IPS-11a (cell line): ENCODE measurements around the gene AP1S3.
"Not testable (repeated sequence)": the region's sequence is repeated elsewhere in the genome, so short reads cannot be mapped to it uniquely, and the experiment has no call there.

Experiments
- H3K4me3 ChIP-seq: one replicate; pipeline ENCODE4 v1.5.1; 2013; ENCODE audit warnings: low read depth, low read length, control low read depth

Gene AP1S3

DNA sequence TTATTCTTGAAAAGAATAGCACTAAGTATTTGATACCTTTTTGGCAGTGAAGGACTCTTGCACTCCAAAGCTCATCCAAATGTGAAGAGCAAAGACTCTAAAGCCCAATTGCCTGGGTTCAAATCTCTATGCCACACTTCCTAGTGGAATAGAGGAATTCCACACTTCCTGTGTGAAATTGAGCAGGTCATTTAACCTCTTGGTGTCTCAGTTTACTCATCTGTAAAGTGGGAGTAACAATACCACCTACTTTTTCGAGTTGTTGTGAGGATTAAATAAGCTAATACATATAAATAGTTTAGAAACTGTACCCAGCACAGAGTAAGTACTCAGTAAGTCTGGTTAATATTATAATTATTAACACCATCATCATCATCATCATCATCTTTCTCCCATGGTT, 72.6 kb downstream of the AP1S3 start:
- H3K4me3 ChIP-seq: no peak overlapping the region

DNA sequence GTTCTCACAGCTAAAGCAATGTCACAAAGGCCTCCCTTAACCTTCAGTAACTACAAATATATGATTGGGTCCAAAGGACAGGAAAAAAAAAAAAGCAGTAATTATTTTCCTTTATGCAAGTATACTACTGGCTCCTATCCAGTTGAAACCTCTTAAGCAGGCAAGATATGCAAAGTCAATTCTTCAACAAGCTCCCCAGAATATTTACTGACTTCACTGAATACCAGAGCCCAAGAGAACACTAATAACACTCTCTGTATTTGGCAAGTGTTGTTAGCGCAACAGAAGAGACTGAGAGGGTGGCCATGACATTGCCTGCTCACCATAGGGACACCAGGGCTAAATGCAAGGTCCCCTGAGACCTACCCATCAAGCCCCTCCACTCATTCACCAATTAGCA, 74.5 kb downstream of the AP1S3 start:
- no peak overlapping the region for H3K4me3 ChIP-seq

DNA sequence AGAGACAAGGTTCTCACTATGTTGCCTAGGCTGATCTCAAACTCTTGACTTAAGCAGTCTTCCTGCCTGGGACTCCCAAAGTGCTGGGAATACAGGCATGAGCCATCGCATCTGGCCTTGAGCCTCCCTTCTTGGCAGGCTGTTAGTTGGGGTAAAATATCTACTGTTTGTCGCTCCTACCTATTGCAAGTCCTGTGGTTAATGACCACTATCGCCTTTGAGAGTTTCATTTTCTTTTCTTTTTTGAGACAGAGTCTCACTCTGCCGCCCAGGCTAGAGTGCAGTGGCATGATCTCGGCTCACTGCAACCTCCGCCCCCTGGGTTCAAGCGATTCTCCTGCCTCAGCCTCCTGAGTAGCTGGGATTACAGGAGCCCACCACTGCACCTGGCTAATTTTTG, 75.6 kb downstream of the AP1S3 start:
- not testable (repeated sequence) for H3K4me3 ChIP-seq

- no peak overlapping the region for H3K4me3 ChIP-seq
These were observed 76.4 kb downstream of the AP1S3 start for GRCh38 chr2:223760838-223761502.

GRCh38 chr2:223759569-223760430, 77.6 kb downstream of the AP1S3 start:
- no peak overlapping the region for H3K4me3 ChIP-seq

DNA sequence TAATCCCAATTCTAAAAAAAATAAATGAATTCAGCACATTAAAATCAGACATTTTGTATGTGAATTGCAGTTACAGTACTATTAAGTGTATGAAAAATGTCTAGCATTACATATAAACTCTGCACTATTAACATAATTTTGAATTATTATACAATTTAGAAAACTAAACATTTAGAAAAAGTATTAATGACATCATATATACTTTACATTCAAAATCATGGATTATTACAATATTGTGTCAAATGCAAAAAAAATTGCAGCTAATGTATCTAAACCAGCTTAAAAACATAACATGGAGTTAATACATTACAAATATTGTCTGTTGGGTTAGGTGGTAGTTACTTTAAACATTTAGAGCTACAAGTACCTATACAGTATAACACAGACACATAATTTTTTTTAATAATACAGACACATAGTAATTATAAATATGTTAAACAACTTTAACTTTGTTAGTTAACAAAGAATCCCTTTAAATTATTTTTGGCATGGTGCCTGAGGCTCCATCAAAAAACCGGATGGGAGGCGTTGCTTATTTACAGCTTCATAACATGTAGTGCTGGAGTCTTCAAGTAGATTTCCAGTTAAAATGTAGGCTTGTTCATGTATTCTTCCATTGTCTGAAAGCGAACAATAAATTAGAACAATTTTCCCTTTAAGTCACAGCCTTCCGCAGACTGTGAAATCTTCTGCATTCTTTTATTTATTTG, 79.1 kb downstream of the AP1S3 start:
- no peak overlapping the region for H3K4me3 ChIP-seq

DNA sequence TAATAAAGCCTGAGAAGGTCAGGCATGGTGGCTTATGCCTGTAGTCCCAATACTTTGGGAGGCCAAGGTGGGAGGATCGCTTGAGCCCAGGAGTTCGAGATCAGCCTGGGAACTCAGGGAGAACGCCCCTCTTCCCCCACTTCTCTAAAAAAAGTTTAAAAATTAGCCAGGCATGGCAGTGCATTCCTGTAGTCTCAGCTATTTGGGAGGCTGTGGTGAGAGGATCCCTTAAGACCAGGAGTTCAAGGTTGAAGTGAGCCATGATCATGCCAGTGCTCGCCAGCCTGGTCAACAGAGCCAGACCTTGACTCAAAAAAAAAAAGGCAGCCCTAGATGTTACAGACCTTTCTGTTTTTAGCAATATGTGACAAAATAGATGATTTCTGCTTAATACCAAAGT, 83.4 kb downstream of the AP1S3 start:
- no peak overlapping the region for H3K4me3 ChIP-seq

DNA sequence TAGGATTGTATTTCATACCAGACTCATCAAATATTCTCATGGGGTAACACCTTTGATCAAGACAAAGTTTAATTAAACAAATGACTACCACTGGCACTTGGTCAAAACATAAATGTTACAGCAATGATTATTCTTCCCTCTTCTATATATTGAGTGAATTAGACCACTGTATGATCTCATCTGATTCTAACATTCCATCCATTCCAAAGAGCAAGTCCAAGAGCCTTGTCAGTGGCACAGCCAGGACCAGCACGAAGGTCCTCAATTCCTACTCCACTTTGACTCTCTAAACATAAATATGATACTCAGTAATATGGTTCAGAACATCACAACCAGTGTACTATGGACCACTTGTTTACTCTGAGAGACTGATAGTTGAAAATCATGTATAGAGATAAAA, 86.4 kb downstream of the AP1S3 start:
- H3K4me3 ChIP-seq: no peak overlapping the region

- no peak overlapping the region for H3K4me3 ChIP-seq
These were observed 89.9 kb downstream of the AP1S3 start for GRCh38 chr2:223747392-223748042.

DNA sequence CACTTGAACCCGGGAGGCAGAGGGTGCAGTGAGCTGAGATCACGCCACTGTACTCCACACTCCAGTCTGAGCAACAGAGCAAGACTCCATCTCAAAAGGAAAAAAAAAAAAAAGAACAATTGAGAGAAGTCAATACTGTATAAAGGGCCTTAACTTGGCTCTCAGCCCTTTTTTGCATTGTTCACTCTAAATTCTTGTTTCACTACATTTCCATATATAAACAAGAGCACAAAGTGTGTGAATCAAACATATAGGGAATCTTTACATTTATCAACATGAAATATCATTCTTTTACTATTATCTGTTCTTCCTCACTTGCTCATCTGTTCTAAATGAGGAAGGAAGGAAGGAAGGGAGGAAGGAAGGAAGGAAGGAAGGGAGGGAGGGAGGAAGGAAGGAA, 90.8 kb downstream of the AP1S3 start:
- no peak overlapping the region for H3K4me3 ChIP-seq

DNA sequence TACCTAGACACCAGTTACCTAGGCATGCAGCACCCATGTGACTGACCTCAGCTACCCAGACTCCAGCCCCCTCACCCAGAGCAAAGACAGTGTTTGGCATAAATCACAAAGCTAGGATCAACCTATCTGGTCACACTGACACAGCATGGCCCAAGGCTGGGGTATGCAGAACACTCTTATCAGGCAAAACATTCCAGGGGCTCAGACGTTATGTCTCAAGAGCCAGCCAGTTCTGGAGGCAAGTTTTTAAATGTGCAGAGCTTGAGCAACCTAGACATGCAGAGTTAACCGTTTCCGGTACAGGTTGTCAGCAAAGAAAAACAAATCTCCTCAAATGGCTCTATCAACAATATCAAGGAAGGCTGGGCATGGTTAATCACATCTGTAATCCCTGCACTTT, 92.8 kb downstream of the AP1S3 start:
- no peak overlapping the region for H3K4me3 ChIP-seq

GRCh38 chr2:223740679-223741078, 96.7 kb downstream of the AP1S3 start:
- H3K4me3 ChIP-seq: no peak overlapping the region

GRCh38 chr2:223737207-223737606, 100.2 kb downstream of the AP1S3 start:
- H3K4me3 ChIP-seq: no peak overlapping the region

DNA sequence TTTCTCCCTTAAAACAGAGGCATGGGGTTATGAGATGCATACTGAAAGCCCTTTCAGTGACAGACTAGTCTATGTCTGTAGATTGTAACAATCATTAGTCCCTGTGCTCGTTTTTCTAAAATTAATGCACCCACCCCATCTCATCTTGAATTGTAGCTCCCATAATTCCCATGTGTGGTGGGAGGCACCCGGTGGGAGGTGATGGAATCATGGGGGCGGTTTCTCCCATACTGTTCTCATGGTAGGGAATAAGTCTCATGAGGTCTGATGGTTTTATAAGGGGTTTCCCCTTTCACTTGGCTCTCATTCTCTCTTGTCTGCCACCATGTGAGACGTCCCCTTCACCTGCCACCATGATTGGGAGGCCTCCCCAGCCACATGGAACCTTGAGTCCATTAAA, 100.9 kb downstream of the AP1S3 start:
- no peak overlapping the region for H3K4me3 ChIP-seq

- H3K4me3 ChIP-seq: no peak overlapping the region
These were observed 101.6 kb downstream of the AP1S3 start for GRCh38 chr2:223735659-223736244.

- H3K4me3 ChIP-seq: no peak overlapping the region
These were observed 102.2 kb downstream of the AP1S3 start for GRCh38 chr2:223735035-223735640.

DNA sequence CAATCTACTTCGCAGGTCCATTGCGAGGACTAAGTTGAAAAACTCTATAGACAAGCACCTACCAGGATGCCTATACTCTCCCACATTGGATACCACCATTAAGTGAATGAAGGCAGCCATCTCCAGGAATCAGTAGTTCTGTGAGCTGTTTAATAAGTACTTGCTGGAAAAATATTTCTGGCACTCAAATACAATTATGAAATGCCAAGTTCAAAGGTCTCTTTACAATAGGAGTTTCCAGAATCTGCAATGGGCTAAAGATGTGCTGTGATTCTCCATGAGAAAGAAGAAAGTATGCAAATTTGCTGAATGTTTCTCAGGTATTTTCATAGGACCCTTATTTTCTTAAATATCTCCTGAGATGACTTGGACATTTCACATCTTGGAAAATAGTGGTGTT, 103.0 kb downstream of the AP1S3 start:
- no peak overlapping the region for H3K4me3 ChIP-seq

DNA sequence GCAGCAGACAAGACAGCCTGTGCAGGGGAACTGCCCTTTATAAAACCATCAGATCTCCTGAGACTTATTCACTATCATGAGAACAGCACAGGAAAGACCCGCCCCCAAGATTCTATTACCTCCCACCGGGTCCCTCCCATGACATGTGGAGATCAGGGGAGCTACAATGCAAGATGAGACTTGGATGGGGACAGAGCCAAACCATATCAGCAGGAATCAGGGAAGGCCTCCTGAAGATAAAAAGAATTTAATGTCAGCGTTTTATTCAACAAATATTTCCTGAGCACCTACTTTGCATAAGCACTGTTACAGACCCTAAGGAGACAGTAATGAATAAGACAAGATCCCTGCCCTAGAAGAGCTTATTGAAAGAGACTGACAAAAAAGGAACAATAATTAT, 105.0 kb downstream of the AP1S3 start:
- no peak overlapping the region for H3K4me3 ChIP-seq

GRCh38 chr2:223731503-223731902, 105.9 kb downstream of the AP1S3 start:
- H3K4me3 ChIP-seq: no peak overlapping the region

GRCh38 chr2:223729781-223730180, 107.6 kb downstream of the AP1S3 start:
- H3K4me3 ChIP-seq: no peak overlapping the region

DNA sequence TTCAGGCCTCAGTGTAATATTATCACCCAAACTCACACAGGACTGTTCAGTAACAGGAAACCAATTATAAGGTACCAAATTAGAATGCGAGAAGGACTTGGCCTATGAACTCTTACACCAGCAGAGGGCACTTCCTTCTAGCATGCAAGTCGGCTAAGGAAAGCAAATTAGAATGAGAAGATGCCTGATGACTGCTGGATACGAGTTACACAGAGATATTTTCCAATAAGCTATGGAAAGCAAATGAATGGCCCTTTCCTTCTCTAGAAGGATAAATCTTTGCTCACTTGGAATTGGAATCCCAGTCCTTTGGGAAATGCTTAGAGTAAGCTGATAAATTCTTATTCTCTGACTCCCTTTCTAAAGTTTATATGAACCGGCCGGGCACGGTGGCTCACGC, 109.8 kb downstream of the AP1S3 start:
- H3K4me3 ChIP-seq: no peak overlapping the region
